Measurements from ENCODE around the gene ALK.

- no peak for TF ChIP-seq CTCF (IDR thresholded peaks at IDR 0.05)
- no peak for TF ChIP-seq ZFX (IDR thresholded peaks at IDR 0.05; ENCODE audit: borderline replicate concordance)
Observed at GRCh38 chr2:29236074-29236473, 685.3 kb downstream of the ALK start.

Data from 22Rv1 (cell line).